AG20443 (cell line): ENCODE measurements around the gene PTAFR.
"Not testable (repeated sequence)": the region's sequence is repeated elsewhere in the genome, so short reads cannot be mapped to it uniquely, and the experiment has no call there.

ENCODE experiments used
- DNase-seq: peaks from one replicate; pipeline ENCODE4 v3.0.0; 2012; ENCODE audit warnings: low spot score, mixed read lengths

PTAFR gene

DNA sequence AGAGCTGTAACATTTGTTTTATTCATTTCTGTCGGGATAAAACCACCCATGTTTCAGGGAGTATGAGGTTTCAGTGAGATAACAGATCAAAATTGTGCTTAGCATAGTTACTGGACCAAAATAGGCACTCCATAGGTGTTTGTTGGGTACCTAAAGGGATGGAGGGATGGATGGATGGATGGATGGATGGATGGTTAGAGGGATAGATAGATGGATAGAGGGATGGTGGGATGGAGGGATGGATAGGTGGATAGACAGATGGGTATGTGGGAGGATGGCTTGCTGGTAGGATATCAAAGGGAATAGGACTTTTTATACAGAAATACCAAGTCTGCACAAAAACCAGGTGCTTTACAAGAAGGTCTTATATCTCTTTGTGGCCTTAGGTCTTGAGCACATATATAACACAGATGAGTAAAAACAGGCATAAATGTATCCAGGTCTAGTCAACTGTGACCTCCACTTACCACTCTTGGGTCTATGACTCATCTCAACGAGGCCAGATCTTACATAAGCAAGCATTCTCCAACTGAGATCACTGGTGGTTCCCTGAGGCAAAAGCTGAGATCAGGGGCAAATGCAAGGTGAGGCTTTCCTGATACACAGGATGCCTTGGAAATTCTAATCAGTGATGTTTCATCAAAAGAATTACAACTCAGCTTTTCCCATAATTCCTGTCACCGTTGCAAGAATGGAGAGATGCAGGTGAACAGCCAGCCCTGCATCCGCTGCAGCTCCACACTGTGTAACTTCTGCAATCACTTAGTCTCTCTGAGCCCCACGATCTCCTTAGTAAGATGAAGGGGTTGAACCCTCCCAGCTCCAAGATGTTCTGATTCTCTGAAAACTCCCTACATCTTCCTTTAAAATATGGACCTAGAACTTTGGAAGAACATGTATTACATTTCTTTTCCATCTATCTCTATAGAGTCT lies 32.0 kb downstream of the PTAFR start:
- DNase-seq, result peak; percentile 60

DNA sequence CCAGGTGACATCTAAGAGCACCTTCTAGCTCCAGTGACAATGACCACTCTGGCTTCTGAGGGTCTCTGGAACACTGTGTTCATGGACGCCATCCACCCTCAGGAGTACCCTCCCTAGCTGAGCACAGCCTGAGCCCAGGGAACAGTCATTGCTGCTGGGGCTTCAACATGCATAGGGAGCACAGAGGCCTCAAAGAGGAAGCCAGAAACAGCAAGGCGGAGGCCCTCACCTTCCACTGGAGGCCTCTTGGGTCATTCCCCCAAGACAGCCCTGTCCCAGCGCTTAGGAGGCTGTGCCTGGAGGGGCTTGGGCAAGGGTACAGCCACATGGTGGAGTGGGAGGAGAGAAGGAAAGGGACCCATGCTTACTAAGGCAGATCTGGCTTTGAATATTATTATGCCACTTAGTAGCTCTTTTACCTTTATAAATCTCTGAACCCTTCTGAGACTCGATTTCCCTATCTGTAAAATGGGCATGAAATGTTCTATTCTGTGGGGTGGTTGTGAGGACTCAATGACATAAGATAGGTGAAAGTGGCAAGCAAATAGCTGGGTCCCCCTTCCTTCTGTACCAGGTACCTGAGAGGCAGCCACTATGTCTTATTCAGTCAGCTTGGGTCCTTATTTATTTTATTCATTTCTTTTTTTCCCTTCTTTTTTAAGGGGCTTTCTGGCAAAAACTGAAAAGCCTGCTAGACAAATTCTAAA lies 32.8 kb downstream of the PTAFR start:
- no peak for DNase-seq

DNA sequence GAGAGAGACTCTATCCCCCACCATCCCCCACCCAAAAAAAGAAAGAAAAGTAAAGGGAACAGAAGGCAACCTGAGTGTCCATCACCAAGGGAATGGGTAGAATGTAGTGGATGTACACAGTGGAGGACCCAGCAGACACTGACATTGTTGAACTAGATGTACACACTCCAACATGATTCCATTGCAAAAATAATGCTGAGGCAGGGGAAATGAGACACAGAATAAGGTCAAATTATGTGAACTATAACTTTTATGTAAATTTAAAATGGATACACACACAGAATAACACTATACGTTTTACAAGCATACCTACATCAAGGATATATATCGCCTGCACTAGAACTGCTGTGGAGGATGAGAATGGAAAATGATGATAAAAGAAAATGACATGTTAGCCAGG lies 34.8 kb downstream of the PTAFR start:
- DNase-seq, result no peak

DNA sequence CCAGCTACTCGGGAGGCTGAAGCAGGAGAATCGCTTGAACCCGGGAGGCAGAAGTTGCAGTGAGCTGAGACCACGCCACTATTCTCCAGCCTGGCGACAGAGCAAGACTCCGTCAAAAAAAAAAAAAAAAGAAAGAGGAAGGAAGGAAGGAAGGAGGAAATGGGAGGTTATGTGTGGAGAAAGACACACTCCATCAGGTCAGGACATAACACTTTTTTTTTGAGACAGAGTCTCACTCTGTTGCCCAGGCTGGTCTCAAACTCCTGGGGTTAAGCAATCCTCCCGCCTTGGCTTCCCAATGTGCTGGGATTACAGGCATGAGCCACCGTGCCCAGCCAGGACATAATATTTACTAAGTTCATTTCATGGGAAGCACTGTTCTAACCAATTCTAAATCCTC lies 36.6 kb downstream of the PTAFR start:
- DNase-seq, result not testable (repeated sequence)

DNA sequence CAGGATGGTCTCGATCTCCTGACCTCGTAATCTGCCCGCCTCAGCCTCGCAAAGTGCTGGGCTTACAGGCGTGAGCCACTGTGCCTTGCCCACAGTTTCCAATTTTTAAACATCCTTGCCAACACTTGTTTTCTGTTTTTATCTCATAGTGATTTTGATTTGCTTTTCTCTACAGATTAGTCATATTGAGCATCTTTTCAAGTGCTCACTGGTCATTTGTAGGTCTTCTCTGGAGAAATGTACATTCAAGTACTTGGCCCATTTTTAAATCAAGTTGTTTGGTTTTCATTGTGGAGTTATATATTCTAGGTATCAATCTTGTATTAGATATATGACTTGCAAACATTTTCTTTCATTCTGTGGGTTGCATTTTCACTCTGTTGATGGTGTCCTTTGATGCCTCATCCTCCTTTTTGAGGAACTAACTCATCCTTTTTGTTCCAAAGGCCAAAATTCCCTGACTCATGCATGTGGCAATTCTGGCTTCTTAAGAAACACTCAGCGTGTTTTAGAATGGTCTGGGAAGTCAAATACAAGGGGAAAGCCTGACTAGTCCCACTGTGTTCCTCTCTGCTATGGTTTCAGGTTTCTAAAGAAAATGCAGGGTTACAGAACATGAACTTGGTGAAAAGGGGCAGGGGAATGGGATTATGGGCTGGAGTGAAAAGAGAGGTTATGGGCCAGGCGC lies 37.3 kb downstream of the PTAFR start:
- DNase-seq, result peak; percentile 69

DNA sequence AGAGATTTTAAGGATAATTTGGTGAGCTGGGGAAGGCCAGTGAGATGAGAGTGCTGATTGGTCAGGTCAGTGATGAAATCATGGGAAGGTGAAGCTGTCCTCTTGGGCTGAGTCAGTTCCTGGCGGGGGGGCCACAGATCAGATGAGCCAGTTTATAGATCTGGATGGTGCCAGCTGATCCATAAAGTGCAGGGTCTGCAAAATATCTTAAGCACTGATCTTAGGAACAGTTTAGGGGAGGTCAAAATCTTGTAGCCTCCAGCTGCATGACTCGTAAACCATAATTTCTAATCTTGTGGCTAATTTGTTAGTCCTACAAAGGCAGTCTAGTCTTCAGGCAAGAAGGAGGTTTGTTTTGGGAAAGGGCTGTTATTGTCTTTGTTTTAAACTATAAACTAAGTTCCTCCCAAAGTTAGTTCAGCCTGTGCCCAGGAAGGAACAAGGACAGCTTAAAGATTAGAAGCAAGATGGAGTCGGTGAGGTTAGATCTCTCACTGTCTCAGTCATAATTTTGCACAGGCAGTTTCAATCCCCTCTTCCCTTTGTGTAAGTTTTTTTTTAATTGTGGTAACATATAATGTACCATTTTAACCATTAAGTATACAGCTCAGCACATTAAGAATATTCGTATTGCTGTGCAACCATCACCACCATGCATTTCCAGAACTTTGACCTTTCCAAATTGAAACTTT lies 39.4 kb downstream of the PTAFR start:
- no peak for DNase-seq

DNA sequence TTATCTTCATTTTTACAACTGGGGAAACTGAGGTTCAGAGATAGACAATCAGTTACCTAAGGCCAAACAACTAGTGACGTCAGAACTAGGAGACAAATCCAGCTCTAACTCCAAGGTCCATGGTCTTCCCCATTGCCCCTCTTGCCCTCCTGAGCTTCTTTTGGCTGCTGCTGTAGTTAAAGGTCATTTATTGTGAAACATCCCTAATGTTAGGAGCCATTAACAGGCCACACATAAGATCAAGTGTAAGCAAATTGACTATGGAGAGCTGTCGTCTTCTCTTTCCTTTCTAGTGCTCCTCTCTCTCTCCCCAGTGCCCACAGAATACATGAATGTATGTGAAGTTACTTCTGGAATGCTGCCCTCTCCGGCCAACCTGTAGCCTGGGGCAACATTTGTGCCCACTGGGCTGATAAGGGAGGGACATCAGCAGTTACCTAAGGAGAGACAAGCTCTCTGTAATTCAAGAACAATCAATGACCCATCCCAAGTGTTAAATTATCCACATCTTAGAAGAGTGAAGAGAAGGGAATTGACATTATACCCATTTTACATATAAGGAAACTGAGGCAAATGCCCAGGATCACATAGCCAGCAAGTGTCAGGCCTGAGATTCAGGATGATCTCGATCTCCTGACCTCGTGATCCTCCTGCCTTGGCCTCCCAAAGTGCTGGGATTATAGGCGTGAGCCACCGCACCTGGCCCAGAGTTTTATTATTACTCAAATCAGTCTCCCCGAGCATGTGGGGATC lies 40.1 kb downstream of the PTAFR start:
- no peak for DNase-seq

DNA sequence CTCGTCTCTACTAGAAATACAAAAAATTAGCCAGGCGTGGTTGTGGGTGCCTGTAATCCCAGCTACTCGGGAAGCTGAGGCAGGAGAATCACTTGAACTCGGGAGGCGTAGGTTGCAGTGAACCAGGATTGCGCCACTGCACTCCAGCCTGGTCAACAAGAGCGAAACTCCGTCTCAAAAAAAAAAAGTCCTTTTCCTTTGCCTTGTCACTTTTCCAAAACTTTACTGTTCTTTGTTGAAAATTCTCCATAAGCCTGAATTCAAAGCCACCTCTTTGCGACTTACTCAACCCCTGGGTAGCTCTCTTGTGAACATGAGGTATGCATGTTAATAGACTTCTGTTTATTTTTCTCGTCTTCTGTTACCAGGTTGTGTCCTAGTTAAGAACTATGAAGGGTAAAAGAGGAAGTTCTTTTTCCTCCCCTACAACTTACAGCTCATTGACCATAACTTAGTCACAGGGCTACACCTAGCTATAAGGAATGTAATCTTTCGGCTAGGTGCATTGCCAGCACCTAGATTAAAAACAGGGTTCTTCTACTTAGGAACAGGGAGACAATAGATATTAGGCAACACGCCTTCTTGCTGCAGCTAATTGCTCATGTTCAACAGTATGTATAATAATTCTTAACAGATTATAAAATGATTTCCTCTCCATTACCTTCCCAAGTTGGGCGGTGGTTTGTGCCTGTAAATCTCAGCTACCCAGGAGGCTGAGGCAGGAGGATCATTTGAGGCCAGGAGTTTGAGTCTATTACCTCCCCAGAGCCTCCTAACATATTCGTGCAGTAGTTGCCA lies 40.9 kb downstream of the PTAFR start:
- no peak for DNase-seq

DNA sequence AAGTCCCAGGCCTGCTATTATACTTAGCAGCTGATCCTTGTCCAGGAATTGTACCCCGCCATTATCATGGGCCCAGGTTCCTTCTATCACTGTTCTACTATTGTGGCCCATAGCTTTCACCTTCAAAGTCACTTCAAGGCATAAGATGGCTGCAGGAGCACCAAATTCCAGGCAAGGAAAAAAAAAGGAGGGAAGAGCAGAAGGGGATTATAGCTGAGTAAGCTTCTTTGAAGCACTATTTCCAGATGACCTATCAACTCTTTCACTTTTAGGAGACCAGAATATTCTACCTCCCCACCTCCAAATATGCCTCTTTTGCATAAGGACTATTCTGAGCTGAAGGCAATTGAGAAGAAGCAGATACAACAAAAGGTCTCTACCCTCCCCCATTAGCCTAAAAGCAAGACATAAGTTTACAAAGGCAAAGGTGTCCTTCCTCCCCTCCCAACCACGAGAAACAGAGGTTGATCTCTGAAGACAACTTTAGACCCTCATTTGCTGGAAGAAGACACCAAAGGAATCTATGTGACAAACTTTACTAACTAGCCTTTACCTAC lies 41.8 kb downstream of the PTAFR start:
- DNase-seq, result no peak

DNA sequence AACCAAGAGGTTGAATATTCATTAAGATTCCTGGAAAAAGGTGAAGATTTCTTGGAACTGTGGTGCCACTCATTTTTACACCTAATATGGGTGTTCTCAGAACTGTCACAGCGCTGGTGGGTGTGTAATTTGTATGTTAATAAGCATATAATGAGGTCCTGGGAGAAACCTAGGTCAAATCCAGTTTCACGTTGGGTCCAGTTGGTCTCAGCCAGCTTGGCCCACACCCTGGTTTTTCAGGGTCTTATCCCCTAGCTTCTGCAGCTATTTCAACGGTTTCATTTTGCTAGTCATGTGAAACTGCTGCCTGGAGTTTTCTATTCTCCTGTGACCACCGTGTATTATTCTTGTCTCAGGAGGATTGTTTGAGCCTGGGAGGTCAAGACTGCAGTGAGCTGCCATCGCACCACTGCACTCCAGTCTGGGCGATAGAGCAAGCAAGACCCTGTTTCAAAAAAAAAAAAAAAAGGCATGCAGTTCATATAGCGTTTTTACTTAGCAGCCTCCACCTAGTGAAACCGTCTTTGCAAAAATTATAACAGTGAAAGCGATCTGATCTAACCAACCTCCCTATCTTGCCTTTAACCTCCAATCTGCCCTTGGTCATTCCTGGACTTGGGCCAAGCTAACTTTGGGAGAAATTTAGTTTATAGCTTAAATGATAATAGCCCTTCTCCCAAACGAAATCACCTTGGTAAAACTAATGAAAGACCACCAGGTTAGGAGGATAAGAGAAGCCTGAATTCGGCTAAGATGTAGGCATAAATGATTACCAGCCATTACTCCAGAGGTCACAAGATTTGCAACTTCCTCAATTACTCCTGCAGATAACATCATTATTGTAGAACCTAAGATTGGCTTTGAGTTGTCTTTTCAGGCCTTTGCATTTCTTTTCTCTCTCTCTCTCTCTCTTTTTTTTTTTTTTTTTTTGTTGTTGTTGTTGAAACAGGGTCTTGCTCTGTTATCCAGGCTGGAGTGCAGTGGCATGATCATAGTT lies 44.0 kb downstream of the PTAFR start:
- no peak for DNase-seq

DNA sequence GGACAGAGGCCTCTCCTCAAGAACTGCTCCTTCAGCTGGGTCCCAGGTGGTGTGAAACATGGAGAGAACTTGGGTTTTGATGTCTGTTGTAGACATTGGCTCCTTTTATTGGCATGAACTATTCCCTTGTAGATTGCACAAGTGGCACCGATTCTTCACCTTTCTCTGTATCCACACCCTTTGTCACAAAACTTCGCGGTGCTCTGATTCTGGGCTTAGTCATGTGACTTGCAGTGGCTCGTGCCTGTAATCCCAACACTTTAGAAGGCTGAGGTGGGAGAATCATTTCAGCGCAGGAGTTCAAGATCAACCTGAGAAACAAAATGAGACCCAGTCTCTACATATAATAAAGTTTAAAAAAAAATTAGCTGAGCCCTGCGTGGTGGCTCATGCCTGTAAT lies 45.6 kb downstream of the PTAFR start:
- DNase-seq, result no peak

DNA sequence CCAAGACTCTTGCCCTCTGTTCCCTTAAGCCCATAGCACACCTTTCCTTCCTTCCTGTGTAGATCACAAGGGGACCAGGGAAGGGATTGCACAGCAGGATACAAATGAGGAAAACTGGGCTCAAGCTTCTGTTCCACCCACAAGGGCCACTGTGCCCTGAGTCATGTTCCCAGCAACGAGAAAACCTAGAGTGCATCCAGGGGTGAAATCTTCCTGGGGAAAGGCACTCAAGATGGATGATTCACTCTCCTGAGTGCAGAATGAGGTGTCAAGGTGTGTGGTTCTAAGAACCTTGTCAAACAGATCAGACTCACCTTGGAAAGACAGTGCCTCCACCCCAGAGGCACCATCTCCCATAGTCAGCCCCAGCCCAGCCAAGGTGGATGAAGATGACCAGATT lies 47.3 kb downstream of the PTAFR start:
- DNase-seq, result peak; percentile 57

DNA sequence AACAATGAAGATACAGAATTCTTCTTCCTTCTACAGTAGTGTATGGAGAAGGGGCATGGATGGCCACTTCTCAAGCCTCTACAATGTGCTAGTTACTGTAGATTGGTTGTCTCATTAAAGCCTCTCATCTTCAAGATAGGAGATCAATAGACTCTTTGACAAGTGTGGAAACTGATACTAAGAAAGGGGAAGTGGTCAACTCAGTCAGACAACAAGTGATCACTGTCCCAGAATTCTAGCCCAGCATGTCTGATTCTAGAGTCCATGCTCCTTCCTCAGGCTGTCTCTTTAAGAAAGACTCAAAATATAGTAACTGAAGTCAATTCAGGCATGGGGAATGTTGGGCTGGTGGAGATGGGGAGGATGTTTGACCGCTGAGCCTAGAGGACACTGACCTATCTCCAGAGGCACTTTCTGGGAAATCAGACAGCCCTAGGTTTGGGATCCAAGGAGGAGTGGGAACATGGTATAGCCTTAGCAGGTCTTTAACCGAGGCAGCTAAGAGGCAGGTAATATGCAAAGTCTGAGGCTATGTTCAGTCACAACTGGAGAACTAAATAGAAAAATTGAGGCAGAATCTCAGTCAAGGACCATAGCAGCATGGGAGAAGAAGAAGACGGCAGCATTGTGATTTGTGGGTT lies 48.8 kb downstream of the PTAFR start:
- DNase-seq, result no peak

DNA sequence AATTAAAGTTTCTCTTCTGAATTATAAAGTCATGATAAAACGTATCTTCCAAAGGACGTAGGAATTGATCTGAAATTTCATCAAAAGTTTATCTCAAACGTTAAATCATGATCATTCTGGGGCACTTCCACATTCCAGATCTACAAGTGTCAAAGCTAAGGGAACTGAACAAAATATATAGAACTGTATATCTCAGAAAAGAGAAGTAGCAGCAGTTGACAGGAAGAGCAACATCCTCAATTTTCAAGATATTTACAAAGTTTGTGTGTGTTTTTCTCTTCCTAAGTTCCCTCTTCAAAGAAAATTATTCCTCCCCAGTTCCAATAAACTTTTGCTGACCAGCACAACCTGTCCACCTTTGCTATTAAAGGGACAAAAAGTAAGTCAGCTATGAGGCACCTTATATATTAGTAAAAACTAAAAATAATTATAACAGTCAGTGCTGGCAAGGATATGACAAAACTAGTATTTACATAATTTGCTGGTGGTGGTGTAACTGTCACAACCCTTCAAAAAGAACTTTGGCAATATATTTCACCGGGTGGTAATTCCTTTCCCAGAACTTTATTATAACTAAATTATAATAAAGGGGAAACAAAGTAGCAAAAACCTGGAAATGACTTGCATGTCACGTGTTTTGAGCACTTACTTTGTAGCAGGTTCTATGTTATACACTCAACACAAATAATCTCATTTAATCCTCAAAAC lies 49.6 kb downstream of the PTAFR start:
- no peak for DNase-seq

DNA sequence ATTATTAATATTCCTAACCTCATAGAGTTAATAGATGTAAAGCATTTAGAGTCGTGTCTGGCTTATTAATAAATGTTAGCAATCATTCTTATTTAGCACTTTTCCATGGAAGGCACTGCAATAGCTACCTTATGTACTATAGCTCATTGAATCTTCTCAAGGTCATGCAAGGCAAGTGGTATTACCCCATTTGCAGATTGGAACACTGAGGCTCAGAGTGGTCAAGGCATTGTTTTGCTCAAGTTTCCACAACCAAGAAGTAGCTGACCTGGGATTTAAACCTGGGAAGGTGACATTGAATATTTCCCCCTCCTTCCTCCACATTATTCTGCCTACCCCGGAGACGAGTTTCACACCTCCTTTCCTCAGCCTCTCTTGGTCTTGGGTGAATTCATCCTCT lies 50.3 kb downstream of the PTAFR start:
- DNase-seq, result no peak

DNA sequence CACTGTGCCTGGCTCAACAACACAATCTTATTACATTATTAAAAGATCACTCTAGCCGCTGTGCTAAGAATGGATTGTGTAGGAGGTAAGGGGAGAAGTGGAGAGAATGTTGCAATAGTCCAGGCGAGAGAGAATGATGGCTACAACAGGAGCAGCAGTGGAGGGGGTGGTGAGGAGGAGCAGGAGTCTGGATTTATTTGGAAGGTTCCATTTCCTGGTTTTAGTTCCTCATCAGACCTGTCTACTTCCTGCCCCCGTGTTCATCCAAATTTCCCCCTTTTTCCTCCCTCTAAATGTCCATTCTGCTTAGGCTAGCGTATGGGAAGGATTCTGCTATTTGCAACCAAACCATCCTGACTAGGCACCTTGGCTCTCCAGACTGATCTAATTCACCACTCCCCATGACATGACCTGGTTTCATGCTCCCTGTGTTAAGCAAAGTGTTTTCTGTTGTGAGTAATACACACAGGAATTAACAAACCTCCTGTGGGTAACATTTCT lies 53.0 kb downstream of the PTAFR start:
- peak; percentile 63 for DNase-seq

DNA sequence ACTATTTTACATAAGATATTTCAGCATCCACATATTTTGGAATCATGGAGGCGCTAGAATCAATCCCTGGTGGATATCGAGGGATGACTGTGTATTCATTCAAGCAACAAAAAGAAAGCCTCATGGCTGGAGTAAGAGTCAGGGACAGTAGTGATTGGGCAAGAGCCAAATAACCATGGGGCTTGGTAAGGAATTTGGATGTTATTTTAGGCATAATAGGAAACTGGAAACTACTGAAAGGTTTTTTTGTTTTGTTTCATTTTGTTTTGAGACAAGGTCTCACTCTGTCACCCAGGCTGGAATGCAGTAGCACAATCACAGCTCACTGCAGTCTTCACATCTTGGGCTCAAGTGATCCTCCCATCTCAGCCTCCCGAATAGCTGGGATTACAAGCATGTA lies 54.3 kb downstream of the PTAFR start:
- peak; percentile 41 for DNase-seq

DNA sequence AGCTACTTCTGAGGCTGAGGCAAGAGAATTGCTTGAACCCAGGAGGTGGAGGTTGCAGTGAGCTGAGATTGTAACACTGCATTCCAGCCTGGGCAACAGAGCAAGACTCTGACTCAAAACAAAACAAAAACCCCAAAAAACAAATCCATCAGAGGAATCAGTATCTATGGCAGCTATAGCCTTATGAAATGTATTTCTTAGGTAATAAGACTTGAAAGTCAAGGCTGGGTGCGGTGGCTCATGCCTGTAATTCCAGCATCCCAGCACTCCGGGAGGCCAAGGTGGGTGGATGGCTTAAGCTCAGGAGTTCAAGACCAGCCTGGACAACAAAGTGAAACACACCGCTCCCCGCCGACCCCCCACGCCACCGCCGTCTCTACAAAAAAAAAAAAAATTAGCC lies 56.9 kb downstream of the PTAFR start:
- DNase-seq, result no peak
